ENCODE results near the gene ATP2C2.

DNA sequence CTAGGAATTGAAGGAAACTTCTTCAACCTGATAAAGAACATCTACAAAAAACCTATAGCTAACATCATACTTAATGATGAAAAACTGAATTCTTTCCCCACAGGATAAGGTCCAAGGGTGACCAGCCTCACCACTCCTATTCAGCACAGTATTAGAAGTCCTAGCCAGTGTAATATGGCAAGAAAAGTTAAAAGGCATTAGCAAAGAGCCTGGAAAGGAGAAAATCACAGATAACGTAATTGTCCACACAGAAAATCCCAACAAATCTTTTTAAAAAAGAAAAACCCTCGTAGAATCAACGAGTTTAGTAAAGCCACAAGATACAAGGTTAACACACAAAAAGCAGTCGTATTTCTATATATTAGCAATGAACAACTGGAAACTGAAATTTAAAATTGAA lies 98.4 kb downstream of the ATP2C2 start:
- TF ChIP-seq, protein P1, sequence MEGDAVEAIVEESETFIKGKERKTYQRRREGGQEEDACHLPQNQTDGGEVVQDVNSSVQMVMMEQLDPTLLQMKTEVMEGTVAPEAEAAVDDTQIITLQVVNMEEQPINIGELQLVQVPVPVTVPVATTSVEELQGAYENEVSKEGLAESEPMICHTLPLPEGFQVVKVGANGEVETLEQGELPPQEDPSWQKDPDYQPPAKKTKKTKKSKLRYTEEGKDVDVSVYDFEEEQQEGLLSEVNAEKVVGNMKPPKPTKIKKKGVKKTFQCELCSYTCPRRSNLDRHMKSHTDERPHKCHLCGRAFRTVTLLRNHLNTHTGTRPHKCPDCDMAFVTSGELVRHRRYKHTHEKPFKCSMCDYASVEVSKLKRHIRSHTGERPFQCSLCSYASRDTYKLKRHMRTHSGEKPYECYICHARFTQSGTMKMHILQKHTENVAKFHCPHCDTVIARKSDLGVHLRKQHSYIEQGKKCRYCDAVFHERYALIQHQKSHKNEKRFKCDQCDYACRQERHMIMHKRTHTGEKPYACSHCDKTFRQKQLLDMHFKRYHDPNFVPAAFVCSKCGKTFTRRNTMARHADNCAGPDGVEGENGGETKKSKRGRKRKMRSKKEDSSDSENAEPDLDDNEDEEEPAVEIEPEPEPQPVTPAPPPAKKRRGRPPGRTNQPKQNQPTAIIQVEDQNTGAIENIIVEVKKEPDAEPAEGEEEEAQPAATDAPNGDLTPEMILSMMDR (IDR thresholded peaks at IDR 0.05) = no peak
- TF ChIP-seq EZH2 (IDR thresholded peaks at IDR 0.05) = no peak

Data from neural progenitor cell (in vitro differentiated cells).